SH-SY5Y (cell line): Measurements from ENCODE around the gene TMEM131.

Experiments
- GATA2 ChIP-seq: IDR thresholded peaks from 2 replicates; pipeline ENCODE4 v1.6.1; 2011; ENCODE audit warnings: mild to moderate bottlenecking, low read depth, low read length
- GATA3 ChIP-seq: IDR thresholded peaks from 2 replicates; pipeline ENCODE4 v1.6.1; 2011; ENCODE audit warnings: low read depth, mild to moderate bottlenecking, low read length, moderate library complexity

- TF ChIP-seq GATA3 (no peak), GATA2 (no peak)
Observed at GRCh38 chr2:97911922-97912575, 83.7 kb downstream of the TMEM131 start.
